Measurements from ENCODE around the gene HCRTR1.

Gene HCRTR1

GRCh38 chr1:31668303-31668883 is 50.9 kb downstream of the HCRTR1 start:
- no peak for DNase-seq

DNA sequence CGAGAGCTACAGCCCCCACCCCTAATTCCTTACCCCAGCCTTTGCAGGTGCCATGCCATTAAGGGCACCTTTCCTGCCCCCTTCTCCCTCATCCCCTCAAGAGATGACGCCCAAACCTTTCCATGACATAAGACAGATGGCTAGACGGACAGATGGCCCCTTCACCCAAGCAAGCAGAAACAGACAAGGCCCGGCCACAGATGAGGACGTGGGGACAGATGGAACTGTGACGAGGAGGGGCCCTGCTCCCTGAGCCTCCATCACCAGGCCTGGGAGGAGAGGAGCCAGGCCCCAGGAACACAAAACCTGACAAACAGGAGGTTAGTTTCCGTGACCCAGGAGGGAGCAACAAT is 51.9 kb downstream of the HCRTR1 start:
- DNase-seq = no peak

DNA sequence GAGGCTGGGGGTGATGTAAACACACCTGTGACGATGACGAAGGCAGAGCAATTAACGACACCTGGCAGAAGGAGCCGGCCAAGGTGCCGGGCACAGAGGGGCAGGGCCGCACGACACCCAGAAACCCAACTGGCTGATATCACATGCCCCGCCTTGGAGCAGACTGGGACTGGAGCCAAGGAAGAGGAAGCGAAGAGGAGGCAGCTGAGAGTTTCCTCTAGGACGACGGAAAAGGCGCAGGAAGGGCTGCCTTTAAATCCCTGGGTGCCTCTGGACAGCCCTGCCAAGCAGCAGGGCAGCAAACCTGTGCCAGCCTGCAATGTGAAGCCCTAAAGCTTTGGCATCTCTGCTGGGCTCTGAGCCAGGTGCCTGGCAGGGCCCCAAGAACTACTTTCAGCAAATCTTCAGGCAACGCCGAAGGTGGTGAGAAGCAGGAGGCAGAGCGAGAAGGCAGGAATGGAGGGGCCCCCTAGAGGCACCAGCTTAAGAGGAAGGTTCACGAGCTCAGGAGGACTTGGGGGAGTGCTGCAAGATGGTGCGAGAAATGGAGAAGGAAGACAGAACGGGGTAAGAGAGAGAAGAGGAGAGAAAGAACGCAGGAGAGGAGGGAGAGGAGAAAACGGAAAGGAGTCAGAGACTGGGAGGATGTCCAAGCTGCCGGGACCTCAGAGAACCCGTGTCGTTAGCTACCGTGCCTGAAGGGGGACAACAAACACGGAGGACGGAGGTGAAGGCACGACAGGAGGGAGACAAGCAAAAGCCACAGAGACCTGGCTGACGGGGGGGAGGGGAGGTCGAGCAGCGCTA is 52.5 kb downstream of the HCRTR1 start:
- peak; percentile 14 for DNase-seq

DNA sequence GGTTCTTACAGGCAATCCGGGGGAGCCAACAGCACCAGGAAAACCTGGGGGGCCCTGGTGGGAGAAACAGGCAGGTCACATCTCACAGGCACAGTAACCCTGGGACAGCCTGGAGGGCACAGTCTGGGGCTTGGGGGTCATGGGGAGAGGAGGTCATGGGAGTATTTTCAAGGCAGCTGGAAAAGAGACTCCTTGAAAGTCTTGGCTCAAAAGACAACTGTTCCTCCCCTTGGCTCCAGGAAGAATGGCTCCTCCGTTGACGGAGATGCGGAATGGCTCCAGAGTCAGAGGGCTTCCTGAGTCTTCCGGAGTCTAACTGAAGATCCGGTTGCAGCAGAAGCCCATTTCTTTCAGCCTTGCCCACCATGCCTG is 53.1 kb downstream of the HCRTR1 start:
- no peak for DNase-seq

DNA sequence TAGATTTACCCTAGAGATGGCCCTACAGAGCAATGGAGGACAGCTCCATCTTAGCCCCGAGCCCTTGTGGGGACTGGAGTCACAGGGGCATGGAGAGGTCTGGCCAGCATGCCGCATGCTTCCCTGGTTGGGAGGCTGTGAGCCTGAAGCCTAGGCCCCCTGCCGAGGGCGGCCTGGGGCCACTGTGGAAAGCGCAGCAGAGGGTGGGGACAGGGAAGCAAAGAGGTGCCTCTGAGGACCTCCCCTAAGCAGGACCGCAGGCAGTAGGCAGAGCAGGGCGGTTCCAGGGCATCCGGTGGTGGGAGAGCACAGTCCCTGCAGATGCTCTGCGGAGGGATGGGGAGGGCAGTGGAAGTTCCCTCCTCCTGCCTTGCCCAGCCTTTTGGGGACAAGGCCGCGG is 53.7 kb downstream of the HCRTR1 start:
- DNase-seq = no peak

- DNase-seq = no peak
Observed at GRCh38 chr1:31671561-31672201, 54.2 kb downstream of the HCRTR1 start.

DNA sequence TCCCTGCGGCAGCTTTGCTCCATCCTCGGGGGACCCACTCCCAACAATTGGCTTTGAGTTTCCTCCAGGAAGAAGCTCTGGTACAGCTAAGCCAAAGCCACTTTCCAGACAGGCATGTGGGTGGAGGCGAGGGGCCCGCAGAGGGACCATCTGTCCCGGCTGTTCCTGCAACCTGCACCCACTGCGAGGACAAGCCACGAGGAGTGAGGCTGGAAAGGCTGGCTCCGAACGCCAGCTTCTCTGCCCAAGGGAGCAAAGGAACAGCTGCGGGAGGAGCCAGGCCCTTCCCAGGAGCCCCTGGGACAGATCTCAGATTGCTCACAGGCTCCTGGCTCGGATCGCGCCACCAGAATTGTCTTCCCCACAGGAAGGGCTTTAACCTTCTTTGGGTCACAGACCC is 55.5 kb downstream of the HCRTR1 start:
- no peak for DNase-seq

GRCh38 chr1:31673433-31673832 is 55.9 kb downstream of the HCRTR1 start:
- no peak for DNase-seq

GRCh38 chr1:31674626-31675025 is 57.1 kb downstream of the HCRTR1 start:
- DNase-seq = no peak

- DNase-seq = no peak
Observed at GRCh38 chr1:31675161-31675560, 57.7 kb downstream of the HCRTR1 start.

- DNase-seq = no peak
Observed at GRCh38 chr1:31675756-31676155, 58.3 kb downstream of the HCRTR1 start.
